NCI-H1930 (cell line): ENCODE results near the gene IL1A.

Experiments used
- DNase-seq, 2 experiments: peaks; one replicate each; lab custom pipeline; 2025; lab: John Stamatoyannopoulos, UW

IL1A gene

GRCh38 chr2:112726487-112727190, 57.7 kb downstream of the IL1A start:
- peak; percentile 71 to 75 for DNase-seq

DNA sequence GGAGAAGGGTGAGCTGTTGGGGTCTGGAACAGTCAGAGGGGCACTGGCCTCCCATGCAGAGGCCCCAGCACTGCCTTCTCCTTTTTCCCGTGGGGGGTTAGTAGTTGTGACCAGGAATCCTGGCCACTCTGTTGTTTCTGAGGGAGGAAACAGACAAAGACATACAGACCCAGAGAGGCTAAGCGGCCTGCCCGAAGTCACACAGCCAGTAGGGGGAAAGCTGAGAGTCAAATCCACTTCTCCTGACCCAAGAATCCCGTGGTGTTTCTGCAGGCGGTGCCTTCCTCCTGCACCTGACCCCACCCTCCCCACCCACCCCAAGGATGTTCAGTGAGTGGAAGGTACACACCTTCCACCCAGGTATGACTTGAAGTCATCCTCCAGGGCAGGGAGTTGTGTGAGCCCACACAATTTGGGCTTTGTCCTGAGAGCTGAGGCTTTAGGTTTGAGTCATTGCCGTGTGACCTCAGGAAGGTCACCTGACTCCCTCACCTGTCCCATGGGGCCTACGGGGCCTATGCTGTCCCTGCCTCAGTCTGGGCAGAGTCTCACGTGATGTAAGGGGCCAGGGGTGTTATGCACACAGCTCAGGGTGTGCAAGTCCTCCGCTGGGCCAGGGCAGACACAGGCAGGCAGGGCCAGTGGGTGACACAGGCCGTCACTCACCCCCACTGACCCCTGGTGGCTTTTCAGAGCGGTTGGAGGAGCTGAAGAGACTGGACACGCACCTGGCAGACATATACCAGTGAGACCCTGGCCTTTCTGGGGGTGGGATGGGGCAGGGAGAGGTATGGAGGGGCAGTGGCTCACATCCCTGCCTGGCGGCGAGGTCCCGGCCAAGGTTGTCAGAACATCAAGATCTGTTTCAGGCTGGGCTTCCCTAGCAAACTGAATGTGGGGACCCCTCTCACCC, 58.5 kb downstream of the IL1A start:
- DNase-seq: no peak

DNA sequence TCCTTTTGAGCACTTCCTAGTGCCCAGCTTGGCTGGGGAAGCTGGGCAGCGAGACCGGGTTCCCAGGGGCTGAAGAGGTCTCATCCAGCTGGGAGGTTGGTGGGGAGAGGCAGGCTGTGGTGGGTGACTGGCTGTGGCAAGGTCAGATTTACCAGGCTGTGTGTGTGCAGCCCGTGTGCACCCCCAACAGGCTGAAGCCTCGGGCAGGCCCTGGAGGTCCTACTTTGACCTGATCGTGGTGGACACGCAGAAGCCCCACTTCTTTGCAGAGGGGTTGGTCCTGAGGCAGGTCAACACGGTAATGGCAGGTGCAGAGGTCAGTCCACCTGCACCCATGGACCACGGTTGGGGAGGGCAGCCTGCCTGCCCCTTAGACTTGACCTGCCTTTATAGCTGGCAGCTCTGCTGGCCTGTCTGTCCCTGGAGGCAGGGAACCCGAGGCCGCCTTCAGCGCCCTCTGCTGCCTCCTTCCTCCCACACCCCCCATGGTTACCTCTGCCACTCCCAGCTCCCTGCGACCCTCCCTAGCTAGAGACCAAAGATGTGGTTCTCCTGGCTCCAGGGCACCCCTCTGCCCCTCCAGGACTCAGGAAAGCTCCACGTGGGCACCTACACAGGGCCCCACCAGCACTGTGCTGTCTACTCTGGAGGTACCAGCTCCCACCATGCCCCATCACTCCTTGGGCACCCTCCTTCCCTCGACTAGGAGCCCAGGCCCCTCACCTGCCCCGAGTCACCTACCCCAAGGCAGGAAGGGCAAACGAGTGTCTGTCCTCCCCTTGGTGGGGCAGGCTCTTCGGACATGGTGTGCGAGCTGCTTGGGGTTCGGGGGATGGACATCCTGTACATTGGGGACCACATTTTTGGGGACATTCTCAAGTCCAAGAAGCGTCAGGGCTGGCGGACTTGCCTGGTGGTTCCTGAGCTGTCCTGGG, 59.4 kb downstream of the IL1A start:
- no peak for DNase-seq

DNA sequence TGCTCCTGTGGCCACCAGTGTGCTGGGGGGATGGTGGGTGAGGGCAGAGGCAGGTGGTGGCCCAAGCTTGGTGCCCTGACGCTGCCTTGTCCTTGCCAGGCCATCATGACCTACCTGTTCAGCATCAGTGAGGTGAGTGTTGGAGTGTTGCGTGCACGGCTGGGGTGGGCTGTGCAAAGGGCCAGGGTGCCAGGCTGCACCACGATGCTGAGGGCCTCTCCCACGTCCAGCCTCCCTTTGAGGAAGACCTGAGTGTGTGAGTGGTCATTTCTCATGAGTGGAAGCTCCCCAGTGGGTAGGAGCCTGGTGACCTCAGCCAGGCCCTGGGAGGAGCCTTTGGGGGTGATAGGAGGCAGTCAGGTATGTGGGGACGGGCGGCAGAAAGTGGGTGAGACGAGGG, 60.3 kb downstream of the IL1A start:
- no peak for DNase-seq
